H1 (cell line): ENCODE measurements around the gene BABAM1. TPM values are rescaled to one million over a fixed set of nuclear protein-coding genes. Genes with fewer than 3 reads are reported as not detected.
A peak's percentile ranks its signal among the peaks of the same experiment; 100 is the strongest.

ENCODE experiments used
- CEBPB ChIP-seq: IDR thresholded peaks from 2 replicates; pipeline ENCODE4 v1.6.1; 2012; ENCODE audit warnings: low read depth, low read length
- CHD1 ChIP-seq: IDR thresholded peaks from 2 replicates; pipeline ENCODE4 v1.6.1; 2012; ENCODE audit warnings: low read depth, low read length, improper control_type of control experiment
- CTCF ChIP-seq, 3 experiments: IDR thresholded peaks; 1 replicate in 2 of 3; 2 replicates in 1 of 3; pipeline versions ENCODE4 v1.5.1 to v1.6.1; 2011; ENCODE audit warnings: low read length in 3 of 3, mild to moderate bottlenecking in 3 of 3, inconsistent platforms in 2 of 3, low read depth in 1 of 3, moderate library complexity in 1 of 3; ENCODE audit not compliant: insufficient read depth in 1 of 3; ENCODE audit errors: control extremely low read depth in 1 of 3
- EP300 ChIP-seq, 2 experiments: IDR thresholded peaks; 1 replicate in 1 of 2; 2 replicates in 1 of 2; pipeline ENCODE4 v1.6.1; 2011 to 2012; ENCODE audit warnings: low read depth in 2 of 2, low read length in 2 of 2, mild to moderate bottlenecking in 2 of 2, borderline replicate concordance in 1 of 2, inconsistent platforms in 1 of 2, moderate library complexity in 1 of 2
- JUND ChIP-seq: IDR thresholded peaks from 2 replicates; pipeline ENCODE4 v1.6.1; 2011; ENCODE audit warnings: mild to moderate bottlenecking, improper control_type of control experiment, low read length
- KDM1A ChIP-seq: fragments of 200-600, 300-600 bp; sonication (generic); IDR thresholded peaks from 2 replicates; pipeline ENCODE4 v1.7.1; 2016; ENCODE audit warnings: mild to moderate bottlenecking, low read length, borderline replicate concordance
- KDM4A ChIP-seq: IDR thresholded peaks from one replicate; pipeline ENCODE4 v1.7.1; 2012; ENCODE audit warnings: low read depth, mild to moderate bottlenecking, moderate library complexity, low read length, inconsistent platforms; ENCODE audit not compliant: severe bottlenecking
- MAX ChIP-seq: IDR thresholded peaks from 2 replicates; pipeline ENCODE4 v1.6.1; 2012; ENCODE audit warnings: inconsistent platforms
- NANOG ChIP-seq: IDR thresholded peaks from 2 replicates; pipeline ENCODE4 v1.6.1; 2011; ENCODE audit warnings: low read length, low read depth, mild to moderate bottlenecking, inconsistent platforms; ENCODE audit not compliant: insufficient read depth, poor library complexity, severe bottlenecking
- NRF1 ChIP-seq: IDR thresholded peaks from 2 replicates; pipeline ENCODE4 v1.6.1; 2011; ENCODE audit warnings: mild to moderate bottlenecking, low read depth, low read length, improper control_type of control experiment
- RBBP5 ChIP-seq: IDR thresholded peaks from 2 replicates; pipeline ENCODE4 v1.7.1; 2012; ENCODE audit warnings: low read depth, mild to moderate bottlenecking, inconsistent platforms, low read length, moderate library complexity, borderline replicate concordance
- RNF2 ChIP-seq: fragments of 200-900, 300-1000 bp; sonication (generic); IDR thresholded peaks from 2 replicates; pipeline ENCODE4 v1.7.1; 2016; ENCODE audit warnings: borderline replicate concordance, low read depth, mild to moderate bottlenecking, antibody characterized with exemption, low read length; ENCODE audit not compliant: poor library complexity, severe bottlenecking; ENCODE audit errors: missing control alignments
- RXRA ChIP-seq: IDR thresholded peaks from 2 replicates; pipeline ENCODE4 v1.6.1; 2011; ENCODE audit warnings: low read depth, mild to moderate bottlenecking, low read length, moderate library complexity; ENCODE audit not compliant: insufficient read depth
- SIN3A ChIP-seq, 2 experiments: IDR thresholded peaks in 1 of 2; conservative IDR thresholded peaks in 1 of 2; 2 replicates each; pipeline ENCODE4 v1.6.1; 2011 to 2012; ENCODE audit warnings: low read length in 2 of 2, improper control_type of control experiment in 1 of 2, low read depth in 1 of 2, mild to moderate bottlenecking in 1 of 2
- SIRT6 ChIP-seq: IDR thresholded peaks from one replicate; pipeline ENCODE4 v1.7.1; 2012; ENCODE audit warnings: low read length, inconsistent platforms
- SIX5 ChIP-seq: IDR thresholded peaks from 2 replicates; pipeline ENCODE4 v1.6.1; 2011; ENCODE audit warnings: mild to moderate bottlenecking, low read depth, low read length
- SP4 ChIP-seq: IDR thresholded peaks from 2 replicates; pipeline ENCODE4 v1.6.1; 2012; ENCODE audit warnings: low read length, inconsistent platforms
- SRF ChIP-seq: IDR thresholded peaks from 2 replicates; pipeline ENCODE4 v1.6.1; 2011; ENCODE audit warnings: mild to moderate bottlenecking, low read depth, low read length, moderate library complexity
- TBP ChIP-seq: IDR thresholded peaks from 2 replicates; pipeline ENCODE4 v1.6.1; 2011; ENCODE audit warnings: low read depth, low read length, improper control_type of control experiment
- YY1 ChIP-seq: IDR thresholded peaks from 2 replicates; pipeline ENCODE4 v1.6.1; 2011; ENCODE audit warnings: low read depth, mild to moderate bottlenecking, low read length
- polyA plus RNA-seq, 7 experiments: library from polyadenylated mRNA; depleted of rRNA in 3 of 7; stranded (reverse) in 5 of 7; unstranded in 2 of 7; fragments of >200 nt in 5 of 7; fragments of 200-250 nt in 2 of 7; gene quantifications; 1 replicate in 5 of 7; 2 replicates in 1 of 7; 4 replicates in 1 of 7; pipeline versions ENCODE4 v1.2.1 to v1.2.3, GENCODE V29; 2011 to 2013; ENCODE audit warnings: missing spikeins in 2 of 7, mixed read lengths in 2 of 7
- total RNA-seq: library from RNA; stranded (reverse); fragmentation: NEBNext Ultra II Directional; extraction: Animal tissue kit (Norgen Biotek cat#: 25700); gene quantifications from 2 replicates; pipeline ENCODE4 v1.2.1, GENCODE V29; 2021

The BABAM1 gene
- total and polyA plus RNA-seq, 2 of the 8 experiments (the other 6 are each of a cell fraction or from before 2014, with no cell fraction given) = 127 to 133 TPM

- TF ChIP-seq RNF2 (no peak), SIN3A (conservative IDR thresholded peaks at IDR 0.05 in 1 of 2, IDR thresholded peaks at IDR 0.05 in 1 of 2; ENCODE audit: low read depth in 1 of 2, low read length in 2 of 2) (0 out of 4 replicates have a peak, but pooled peaks of 1 of the 2 experiments have one; percentile 27), CEBPB (no peak), NANOG (no peak), RBBP5 (no peak), CHD1 (no peak), CTCF (IDR thresholded peaks at IDR 0.05; ENCODE audit: control extremely low read depth in 1 of 3, insufficient read depth in 1 of 3, low read depth in 1 of 3, low read length in 3 of 3) (peak; percentile 81 to 98 (median 94)), JUND (no peak), YY1 (no peak), SRF (no peak), SIX5 (no peak), SIRT6 (no peak), KDM4A (no peak), KDM1A (no peak), SP4 (no peak), EP300 (IDR thresholded peaks at IDR 0.05; ENCODE audit: borderline replicate concordance in 1 of 2, low read depth in 2 of 2, low read length in 2 of 2) (no peak), NRF1 (no peak), TBP (peak; percentile 80), MAX (peak; percentile 88), RXRA (no peak)
These were observed 6.4 kb upstream of the BABAM1 start (continued) for GRCh38 chr19:17260842-17261325.
